ENCODE data around the gene ATXN2.
"Not testable (repeated sequence)": the region's sequence is repeated elsewhere in the genome, so short reads cannot be mapped to it uniquely, and the experiment has no call there.

ATXN2 gene

DNA sequence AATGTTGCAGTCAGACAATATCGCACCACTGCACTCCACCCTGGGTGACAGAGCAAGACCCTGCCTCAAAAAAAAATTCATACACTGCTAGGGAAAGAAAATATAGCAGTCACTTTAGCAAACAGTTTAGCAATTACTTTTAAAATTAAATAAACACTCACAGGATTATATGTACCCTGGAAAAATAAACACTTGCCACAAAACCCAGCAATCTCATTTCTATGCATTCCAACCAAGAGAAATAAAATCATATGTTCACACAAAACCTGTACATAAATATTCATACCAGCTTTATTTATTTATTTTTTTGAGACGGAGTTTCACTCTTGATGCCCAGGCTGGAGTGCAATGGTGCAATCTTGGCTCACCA lies 20.2 kb downstream of the ATXN2 start:
- intact Hi-C loops (cut with DNase I): no loop called here
- no peak for DNase-seq

GRCh38 chr12:111578276-111578970 lies 20.7 kb downstream of the ATXN2 start:
- intact Hi-C loops (cut with DNase I): no loop called here
- no peak for DNase-seq

DNA sequence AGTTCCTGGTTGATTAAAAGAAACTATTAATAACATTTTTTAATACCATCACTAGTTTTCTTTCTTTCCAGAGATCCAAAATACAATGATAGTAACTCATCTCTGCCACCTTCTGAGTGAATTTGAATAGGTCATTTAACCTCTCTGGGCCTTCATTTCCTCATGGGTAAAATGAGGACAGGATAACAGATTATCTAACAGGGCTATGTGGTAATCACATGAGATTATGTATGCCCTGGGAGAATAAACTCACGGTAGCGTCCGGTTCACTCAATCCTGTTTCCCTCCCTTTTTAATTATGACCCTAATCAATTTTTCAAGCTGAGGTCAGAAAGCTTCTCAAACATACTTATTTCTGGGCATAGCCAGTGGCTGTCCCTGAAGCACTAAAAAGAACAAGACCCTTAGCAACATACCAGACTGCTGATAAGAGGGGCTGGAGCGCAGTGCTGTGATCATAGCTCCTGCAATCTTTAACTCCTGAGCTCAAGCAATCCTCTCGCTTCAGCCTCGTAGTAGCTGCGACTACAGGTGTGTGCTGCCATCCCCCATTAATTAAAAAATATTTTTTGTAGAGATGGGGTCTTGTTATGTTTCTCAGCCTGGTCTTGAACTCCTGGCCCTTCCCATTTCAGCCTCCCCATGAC lies 24.2 kb downstream of the ATXN2 start:
- DNase-seq: no peak
- intact Hi-C loops (cut with DNase I): no loop called here

DNA sequence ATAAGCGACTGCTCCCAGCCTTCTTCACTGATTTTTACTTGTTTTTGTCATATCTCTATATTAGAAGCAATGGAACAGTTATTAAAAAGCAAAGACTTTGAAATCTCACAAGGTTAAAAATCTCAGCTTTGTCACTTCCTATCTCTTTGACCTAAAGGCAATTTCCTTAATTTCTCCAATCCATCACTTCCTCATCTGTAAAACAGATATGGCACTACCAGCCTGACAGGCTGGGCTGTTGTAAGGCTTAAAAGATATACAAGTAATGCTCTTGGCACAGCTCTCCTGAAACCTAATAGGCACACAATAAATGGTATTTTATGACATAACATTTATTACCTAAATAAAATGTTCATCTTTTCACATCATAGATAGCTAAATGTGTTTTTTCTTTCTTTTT lies 25.6 kb downstream of the ATXN2 start:
- DNase-seq: no peak
- intact Hi-C loops (cut with DNase I): no loop called here

- no peak for DNase-seq
- intact Hi-C loops (cut with DNase I): no loop called here
Observed at GRCh38 chr12:111570084-111570961, 28.8 kb downstream of the ATXN2 start.

DNA sequence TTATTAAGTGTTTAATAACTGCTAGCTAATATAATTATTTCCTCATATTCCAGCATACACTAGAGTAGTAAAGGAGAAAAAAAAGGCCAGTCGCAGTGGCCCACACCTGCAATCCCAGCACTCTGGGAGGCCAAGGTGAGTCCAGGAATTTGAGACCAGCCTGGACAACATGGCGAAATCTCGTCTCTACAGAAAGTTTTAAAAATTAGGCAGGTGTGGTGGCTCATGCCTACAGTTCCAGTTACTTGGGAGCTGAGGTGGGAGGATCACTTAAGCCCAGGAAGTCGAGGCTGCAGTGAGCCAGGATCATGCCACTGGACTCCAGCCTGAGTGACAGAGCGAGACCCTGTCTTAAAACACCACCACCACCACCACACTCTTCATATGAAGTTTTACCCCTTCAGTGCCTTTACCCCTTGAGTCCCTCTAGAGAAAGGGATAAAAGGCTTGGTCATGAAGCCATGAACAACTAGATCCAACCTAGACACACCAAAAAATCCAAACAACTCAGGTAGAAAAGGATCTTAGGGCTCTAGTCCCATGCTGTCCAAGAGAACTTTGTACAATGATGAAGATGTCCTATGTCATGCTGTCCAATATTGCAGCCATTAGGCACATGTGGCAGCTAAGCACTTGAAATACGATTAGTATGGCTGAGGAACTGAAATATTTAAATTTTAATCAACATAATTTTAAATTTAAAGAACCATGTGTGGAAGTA lies 29.6 kb downstream of the ATXN2 start:
- intact Hi-C loops (cut with DNase I): no loop called here
- no peak for DNase-seq

DNA sequence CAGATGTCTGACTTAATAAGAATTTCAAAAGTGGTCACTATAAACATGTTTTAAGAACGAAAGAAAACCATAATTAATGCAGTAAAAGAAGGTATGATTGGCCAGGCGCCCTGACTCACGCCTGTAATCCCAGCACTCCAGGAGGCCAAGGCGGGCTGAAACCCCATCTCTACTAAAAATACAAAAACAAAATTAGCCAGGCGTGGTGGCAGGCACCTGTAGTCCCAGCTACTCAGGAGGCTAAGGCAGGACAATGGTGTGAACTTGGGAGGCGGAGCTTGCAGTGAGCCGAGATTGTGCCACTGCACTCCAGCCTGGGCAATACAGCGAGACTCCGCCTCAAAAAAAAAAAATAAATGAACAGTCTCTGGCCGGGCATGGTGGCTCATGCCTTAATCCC lies 38.3 kb downstream of the ATXN2 start:
- DNase-seq; intact Hi-C loops (cut with DNase I): not testable (repeated sequence)

DNA sequence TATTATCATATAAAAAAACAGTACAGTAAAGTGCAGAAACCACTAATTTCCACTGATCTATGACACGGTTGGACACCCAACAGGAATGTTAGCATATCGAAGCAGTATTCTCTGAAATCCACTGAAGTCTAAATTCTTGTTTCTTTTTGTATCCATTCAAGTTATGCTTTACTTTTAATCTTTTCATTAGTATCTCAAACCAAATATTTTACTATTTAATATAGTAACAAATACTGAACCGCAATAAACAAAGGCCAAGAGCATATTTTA lies 41.1 kb downstream of the ATXN2 start:
- intact Hi-C loops (cut with DNase I): no loop called here

GRCh38 chr12:111557271-111558106 lies 41.6 kb downstream of the ATXN2 start:
- DNase-seq: no peak
- intact Hi-C loops (cut with DNase I): no loop called here

More for the DNA sequence above, 41.1 kb downstream of the ATXN2 start:
- DNase-seq: no peak

DNA sequence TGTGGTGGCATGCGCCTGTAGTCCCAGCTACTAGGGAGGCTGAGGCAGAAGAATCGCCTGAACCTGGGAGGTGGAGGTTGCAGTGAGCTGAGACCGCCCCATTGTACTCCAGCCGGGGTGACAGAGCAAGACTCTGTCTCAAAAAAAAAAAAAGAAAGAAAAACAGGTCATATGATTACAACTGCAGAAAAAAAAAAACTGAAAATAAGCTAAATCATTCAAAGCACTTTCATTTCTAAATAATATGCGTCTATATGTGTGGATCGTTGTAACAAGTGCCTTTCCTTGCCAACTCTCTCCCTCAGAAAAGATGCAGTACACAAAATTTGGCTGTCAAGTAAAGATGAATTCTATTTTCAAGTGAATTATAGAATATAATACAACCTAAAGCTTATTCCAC lies 42.4 kb downstream of the ATXN2 start:
- intact Hi-C loops (cut with DNase I): no loop called here
- no peak for DNase-seq

DNA sequence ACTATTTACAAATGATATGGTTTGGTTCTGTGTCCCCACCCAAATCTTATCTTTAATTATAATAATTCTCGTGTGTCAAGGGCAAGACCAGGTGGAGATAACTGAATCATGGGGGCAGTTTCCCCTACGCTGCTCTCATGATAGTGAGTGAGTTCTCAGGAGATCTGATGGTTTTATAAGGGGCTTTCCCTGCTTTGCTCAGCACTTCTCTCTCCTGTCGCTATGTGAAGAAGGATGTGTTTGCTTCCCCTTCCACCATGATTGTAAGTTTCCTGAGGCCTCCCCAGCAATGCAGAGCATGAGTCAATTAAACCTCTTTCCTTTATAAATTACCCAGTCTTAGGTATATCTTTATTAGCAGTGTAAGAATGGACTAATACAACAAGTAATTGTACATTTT lies 43.8 kb downstream of the ATXN2 start:
- DNase-seq; intact Hi-C loops (cut with DNase I): not testable (repeated sequence)

DNA sequence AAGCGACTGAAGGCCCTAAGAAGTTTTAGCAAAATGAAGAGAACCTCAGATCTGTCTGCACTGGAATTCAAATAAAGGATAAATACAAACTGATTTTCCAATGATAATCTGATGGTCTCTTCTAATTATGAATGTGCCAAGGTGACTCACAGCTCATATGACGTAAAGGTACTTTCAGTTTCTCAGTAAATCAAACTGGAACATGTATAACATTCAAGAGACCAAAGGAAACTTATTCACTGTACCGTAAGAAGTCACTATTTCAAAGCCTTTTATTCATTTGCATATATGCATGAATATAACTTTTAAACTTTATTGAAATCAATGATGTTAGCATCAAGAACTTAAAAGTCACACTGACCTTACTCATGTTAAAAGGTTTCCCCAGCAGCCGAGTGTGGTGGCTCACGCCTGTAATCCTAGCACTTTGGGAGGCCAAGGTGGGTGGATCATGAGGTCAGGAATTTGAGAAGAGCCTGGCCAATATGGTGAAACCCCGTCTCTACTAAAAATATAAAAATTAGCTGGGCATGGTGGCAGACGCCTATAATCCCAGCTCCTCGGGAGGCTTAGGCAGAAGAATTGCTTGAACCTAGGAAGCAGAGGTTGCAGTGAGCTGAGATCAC lies 52.2 kb downstream of the ATXN2 start:
- DNase-seq: no peak
- intact Hi-C loops (cut with DNase I): no loop called here

DNA sequence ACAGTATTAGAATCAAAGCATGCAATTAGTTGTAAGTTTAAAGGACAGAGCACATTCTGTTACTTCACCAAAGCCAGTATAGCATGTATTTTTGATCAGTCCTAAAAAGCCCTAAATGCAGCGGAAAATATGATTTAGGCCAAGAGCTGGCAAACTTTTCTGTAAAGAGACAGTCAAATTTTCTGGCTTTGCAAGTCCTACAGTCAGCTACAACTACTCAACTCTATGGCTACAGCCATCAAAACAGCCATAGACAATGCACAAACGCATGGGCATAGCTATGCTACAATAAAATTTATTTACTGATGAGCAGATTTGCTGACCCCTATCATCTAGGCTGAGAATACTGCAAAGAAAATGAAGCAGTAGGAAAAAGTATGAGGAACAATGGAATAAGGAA lies 52.9 kb downstream of the ATXN2 start:
- intact Hi-C loops (cut with DNase I): no loop called here
- DNase-seq: no peak

DNA sequence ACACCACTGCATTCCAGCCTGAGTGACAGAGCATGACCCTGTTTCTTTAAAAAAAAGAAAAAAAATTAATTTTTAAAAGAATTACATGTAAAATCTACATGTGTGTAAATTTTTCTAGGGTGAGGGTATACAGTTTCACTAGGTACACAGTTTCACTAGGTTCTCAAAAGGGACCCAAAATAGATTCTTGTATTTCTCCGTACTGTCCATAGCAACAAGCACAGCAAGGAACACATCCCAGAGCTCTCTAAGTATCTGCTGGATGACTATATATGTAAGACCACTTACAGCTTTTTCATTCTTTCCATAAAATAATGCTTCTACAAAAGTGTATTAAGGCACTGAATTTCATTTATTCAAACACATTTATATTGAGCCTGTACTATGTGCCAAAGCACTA lies 55.1 kb downstream of the ATXN2 start:
- no peak for DNase-seq
- intact Hi-C loops (cut with DNase I): no loop called here

DNA sequence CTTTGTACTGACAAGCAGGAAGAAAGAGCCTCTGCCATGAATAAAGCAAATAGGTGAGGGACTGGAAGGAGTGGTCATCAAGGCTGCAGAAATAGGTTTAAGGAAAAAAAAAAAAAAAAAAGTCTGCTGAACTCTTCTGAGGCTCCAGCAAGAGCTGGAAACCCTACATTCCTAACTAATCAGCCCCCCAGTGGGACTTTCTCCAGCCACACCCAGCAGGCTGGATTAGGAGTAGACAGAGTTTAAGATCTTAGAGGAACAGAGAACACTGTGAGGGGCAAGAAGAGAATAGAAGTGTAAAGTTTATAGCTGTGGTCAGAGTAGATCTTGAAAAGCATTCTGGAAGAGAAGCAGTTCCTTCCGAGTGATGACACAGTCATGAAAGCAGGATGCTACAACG lies 66.4 kb downstream of the ATXN2 start:
- intact Hi-C loops (cut with DNase I): no loop called here
- DNase-seq: no peak

- intact Hi-C loops (cut with DNase I): no loop called here
- peak in 38 of 42 donors; percentile 7 to 78 (median 52) for DNase-seq
Observed at GRCh38 chr12:111529424-111530368, 69.4 kb downstream of the ATXN2 start.

DNA sequence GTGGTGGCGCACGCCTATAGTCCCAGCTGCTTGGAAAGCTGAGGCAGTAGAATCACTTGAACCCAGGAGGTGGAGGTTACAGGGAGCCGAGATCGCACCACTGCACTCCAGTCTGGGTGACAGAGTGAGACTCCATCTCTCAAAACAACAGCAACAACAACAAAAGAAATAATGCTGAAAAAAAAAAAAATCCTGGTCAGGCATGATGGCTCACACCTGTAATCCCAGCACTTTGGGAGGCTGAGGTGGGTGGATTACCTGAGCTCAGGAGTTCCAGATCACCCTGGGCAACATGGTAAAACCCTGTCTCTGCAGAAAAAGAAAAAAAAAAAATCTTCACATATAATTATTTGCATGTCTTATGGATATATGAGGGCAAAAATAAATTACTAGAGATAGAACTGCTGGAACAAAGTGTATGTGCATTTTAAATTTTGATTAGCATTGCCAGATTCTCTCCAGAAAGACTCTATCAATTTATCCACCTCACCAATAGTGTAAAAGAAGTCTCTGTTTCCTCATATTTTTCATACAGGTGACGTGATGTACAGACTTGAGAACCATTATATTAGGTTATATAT lies 75.4 kb downstream of the ATXN2 start:
- intact Hi-C loops (cut with DNase I): no loop called here
- no peak for DNase-seq

All from head of caudate nucleus (tissue), 42 donors.